NCI-H2029 (cell line): ENCODE results near the gene INTS2.
A peak's percentile ranks its signal among the peaks of the same experiment; 100 is the strongest.
"Not testable (repeated sequence)": the region's sequence is repeated elsewhere in the genome, so short reads cannot be mapped to it uniquely, and the experiment has no call there.

ENCODE experiments used
- DNase-seq: peaks from one replicate; lab custom pipeline; 2025; lab: John Stamatoyannopoulos, UW

The INTS2 gene

GRCh38 chr17:61927208-61928100 is at the start of gene INTS2:
Gene INTS2, minus strand, starts transcription at chr17:61927982. Its CDS starts 1,338 bp downstream, at chr17:61926644.
- DNase-seq, result peak; percentile 69

GRCh38 chr17:61974115-61974514 is 46.3 kb upstream of the INTS2 start:
- DNase-seq, result no peak

GRCh38 chr17:61972311-61972710 is 44.5 kb upstream of the INTS2 start:
- DNase-seq, result no peak

GRCh38 chr17:61970030-61970429 is 42.2 kb upstream of the INTS2 start:
- DNase-seq, result no peak

- DNase-seq, result no peak
Measured at GRCh38 chr17:61968757-61969156, 41.0 kb upstream of the INTS2 start.

- DNase-seq, result no peak
Measured at GRCh38 chr17:61967729-61968128, 39.9 kb upstream of the INTS2 start.

- DNase-seq, result no peak
Measured at GRCh38 chr17:61966191-61966590, 38.4 kb upstream of the INTS2 start.

GRCh38 chr17:61955619-61956018 is 27.8 kb upstream of the INTS2 start:
- no peak for DNase-seq

GRCh38 chr17:61947367-61948078 is 19.7 kb upstream of the INTS2 start:
- DNase-seq, result no peak

GRCh38 chr17:61946359-61946758 is 18.6 kb upstream of the INTS2 start:
- no peak for DNase-seq

- DNase-seq, result no peak
Measured at GRCh38 chr17:61943117-61943516, 15.3 kb upstream of the INTS2 start.

- no peak for DNase-seq
Measured at GRCh38 chr17:61942085-61942484, 14.3 kb upstream of the INTS2 start.

- DNase-seq, result no peak
Measured at GRCh38 chr17:61928101-61928436, 287 bp upstream of the INTS2 start.

- no peak for DNase-seq
Measured at GRCh38 chr17:61926826-61927207, 965 bp downstream of the INTS2 start.

GRCh38 chr17:61915162-61915561 is 12.6 kb downstream of the INTS2 start:
- not testable (repeated sequence) for DNase-seq

GRCh38 chr17:61908292-61909037 is 19.3 kb downstream of the INTS2 start:
- DNase-seq, result no peak

- no peak for DNase-seq
Measured at GRCh38 chr17:61907361-61907760, 20.4 kb downstream of the INTS2 start.

- DNase-seq, result no peak
Measured at GRCh38 chr17:61904094-61904710, 23.6 kb downstream of the INTS2 start.

- no peak for DNase-seq
Measured at GRCh38 chr17:61903251-61903650, 24.5 kb downstream of the INTS2 start.

GRCh38 chr17:61897548-61898180 is 30.1 kb downstream of the INTS2 start:
- DNase-seq, result no peak

- DNase-seq, result no peak
Measured at GRCh38 chr17:61895391-61895790, 32.4 kb downstream of the INTS2 start.

GRCh38 chr17:61894310-61894709 is 33.5 kb downstream of the INTS2 start:
- DNase-seq, result not testable (repeated sequence)
